NT2/D1 (cell line): ENCODE results near the gene GOLGA6C.
"Not testable (repeated sequence)": the region's sequence is repeated elsewhere in the genome, so short reads cannot be mapped to it uniquely, and the experiment has no call there.

Experiments used
- DNase-seq: peaks from one replicate; pipeline ENCODE4 v3.0.0-alpha.2; 2011; ENCODE audit warnings: low read depth, low spot score
- H3K27me3 ChIP-seq: 2 replicates; pipeline ENCODE4 v1.6.0; 2011; ENCODE audit warnings: mild to moderate bottlenecking; ENCODE audit not compliant: insufficient read length, insufficient read depth
- H3K36me3 ChIP-seq: 2 replicates; pipeline ENCODE4 v1.6.1; 2011; ENCODE audit warnings: mild to moderate bottlenecking, low read length, mixed read lengths; ENCODE audit not compliant: insufficient read depth, insufficient read length
- H3K4me1 ChIP-seq: 2 replicates; pipeline ENCODE4 v1.5.1; 2011; ENCODE audit not compliant: insufficient read depth, insufficient read length
- H3K4me3 ChIP-seq: 2 replicates; pipeline ENCODE4 v1.5.1; 2011; ENCODE audit warnings: low read depth; ENCODE audit not compliant: insufficient read length
- H3K9ac ChIP-seq: 2 replicates; pipeline ENCODE4 v1.6.0; 2011; ENCODE audit warnings: low read depth; ENCODE audit not compliant: insufficient read length
- H3K9me3 ChIP-seq: 2 replicates; pipeline ENCODE4 v1.5.1; 2011; ENCODE audit warnings: mild to moderate bottlenecking, low read length; ENCODE audit not compliant: insufficient read depth
- SUZ12 ChIP-seq: IDR thresholded peaks from 2 replicates; pipeline ENCODE4 v1.6.1; 2011; ENCODE audit not compliant: insufficient read length, insufficient read depth; ENCODE audit errors: extremely low read depth
- YY1 ChIP-seq: IDR thresholded peaks from 2 replicates; pipeline ENCODE4 v1.6.1; 2011; ENCODE audit not compliant: insufficient read length, insufficient read depth
- ZNF274 ChIP-seq: IDR thresholded peaks from 2 replicates; pipeline ENCODE4 v1.6.1; 2011; ENCODE audit warnings: mild to moderate bottlenecking, low read depth, low read length

GOLGA6C gene, protein sequence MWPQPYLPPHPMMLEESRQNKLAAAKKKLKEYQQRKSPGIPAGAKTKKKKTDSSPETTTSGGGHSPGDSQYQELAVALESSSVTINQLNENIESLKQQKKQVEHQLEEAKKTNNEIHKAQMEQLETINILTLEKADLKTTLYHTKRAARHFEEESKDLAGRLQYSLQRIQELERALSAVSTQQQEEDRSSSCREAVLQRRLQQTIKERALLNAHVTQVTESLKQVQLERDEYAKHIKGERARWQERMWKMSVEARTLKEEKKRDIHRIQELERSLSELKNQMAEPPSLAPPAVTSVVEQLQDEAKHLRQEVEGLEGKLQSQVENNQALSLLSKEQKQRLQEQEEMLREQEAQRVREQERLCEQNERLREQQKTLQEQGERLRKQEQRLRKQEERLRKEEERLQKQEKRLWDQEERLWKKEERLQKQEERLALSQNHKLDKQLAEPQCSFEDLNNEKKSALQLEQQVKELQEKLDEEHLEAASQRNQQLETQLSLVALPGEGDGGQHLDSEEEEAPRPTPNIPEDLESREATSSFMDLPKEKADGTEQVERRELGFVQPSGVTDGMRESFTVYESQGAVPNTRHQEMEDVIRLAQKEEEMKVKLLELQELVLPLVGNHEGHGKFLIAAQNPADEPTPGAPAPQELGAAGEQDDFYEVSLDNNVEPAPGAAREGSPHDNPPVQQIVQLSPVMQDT

GRCh38 chr15:75258034-75258433 is at the start of gene GOLGA6C:
Gene GOLGA6C (plus strand): TSS chr15:75258334. CDS start chr15:75258599, 265 bp downstream.
- not testable (repeated sequence) for H3K4me1 ChIP-seq, H3K27me3 ChIP-seq, H3K9ac ChIP-seq, H3K9me3 ChIP-seq, DNase-seq, H3K36me3 ChIP-seq, H3K4me3 ChIP-seq

DNA sequence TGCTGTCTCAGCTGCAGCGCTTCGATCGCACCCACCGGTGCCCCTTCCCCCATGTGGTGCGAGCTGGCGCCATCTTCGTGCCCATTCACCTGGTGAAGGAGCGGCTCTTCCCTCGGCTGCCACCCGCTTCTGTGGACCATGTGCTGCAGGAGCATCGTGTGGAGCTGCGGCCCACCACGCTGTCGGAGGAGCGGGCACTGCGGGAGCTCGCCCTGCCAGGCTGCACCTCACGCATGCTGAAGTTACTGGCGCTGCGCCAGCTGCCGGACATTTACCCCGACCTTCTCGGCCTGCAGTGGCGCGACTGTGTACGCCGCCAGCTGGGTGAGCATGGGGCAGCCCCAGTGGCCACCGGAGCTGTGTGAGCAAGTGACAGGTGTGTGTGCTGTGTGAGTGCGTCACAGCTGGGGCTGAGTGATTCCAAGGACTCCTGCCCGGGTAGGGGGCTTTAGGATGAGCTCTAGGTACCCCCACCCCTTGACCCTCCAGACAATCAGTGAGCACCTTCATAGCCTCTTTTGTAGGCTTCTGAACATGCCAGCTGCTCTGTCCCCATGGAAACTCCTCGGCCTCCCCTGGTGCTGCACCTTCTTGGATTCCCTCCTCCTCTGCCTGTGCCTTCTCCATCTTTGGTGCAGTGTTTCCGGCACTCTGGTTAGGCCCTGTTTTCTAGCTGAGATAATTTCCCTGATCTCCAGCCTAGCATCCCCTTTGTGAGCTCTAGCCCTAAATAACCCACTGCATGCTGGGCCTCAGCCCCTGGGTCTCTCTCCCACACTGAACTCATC is 49.4 kb upstream of the GOLGA6C start:
- no peak for TF ChIP-seq SUZ12
- no peak for TF ChIP-seq YY1
- no peak for TF ChIP-seq ZNF274
- peaks cover 4% of the 10 kb centered on the region for H3K4me1 ChIP-seq
- no peak overlapping the region for H3K9ac ChIP-seq
- H3K4me3 ChIP-seq: no peak overlapping the region
- no peak for DNase-seq
- no peaks in the 10 kb centered on the region for H3K9me3 ChIP-seq
- no peaks in the 10 kb centered on the region for H3K27me3 ChIP-seq
- H3K36me3 ChIP-seq: peaks cover 83% of the 10 kb centered on the region

DNA sequence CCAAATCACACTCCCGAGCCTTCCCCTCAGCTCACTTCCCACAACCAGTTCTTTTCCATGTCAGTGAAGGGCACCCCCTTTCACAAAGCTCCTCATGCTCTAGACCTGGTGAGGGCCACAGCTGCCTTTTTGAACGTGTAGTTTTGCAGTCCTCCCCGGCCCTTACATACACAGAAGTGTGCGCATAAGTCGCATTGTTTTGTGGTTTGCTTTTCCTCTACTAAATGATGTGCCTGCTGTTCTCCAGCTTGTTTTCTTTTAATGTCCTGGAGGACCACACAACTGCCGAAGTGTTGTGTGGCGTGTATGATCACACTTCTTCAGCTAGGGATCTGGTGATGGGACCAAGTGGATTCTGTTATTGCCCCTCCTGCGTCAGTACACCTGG is 48.9 kb upstream of the GOLGA6C start:
- TF ChIP-seq SUZ12 (no peak), YY1 (no peak), ZNF274 (no peak)
- Histone ChIP-seq H3K4me3 (no peak overlapping the region), H3K27me3 (no peaks in the 10 kb centered on the region), H3K36me3 (peaks cover 83% of the 10 kb centered on the region), H3K9ac (no peak overlapping the region), H3K4me1 (no peaks in the 10 kb centered on the region), H3K9me3 (no peaks in the 10 kb centered on the region)
- DNase-seq: no peak

DNA sequence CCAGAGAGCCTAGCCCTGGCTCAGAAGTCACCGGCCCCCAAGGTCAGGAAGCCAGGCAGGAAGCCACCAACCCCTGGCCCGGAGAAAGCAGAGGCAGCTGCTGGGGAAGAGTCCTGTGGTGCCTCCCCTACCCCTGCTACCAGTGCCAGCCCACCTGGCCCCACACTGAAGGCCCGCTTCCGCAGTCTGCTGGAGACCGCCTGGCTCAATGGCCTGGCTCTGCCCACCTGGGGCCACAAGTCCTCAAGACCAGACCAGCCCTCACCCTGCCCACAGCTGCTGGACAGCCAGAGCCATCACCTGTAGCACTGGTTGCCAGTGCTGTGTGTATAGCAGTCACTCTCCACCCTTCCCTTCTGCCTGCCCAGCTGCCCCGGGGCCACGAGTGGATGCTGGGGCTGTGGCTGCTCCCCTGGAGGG is 47.3 kb upstream of the GOLGA6C start:
- Histone ChIP-seq H3K36me3 (peaks cover 80% of the 10 kb centered on the region), H3K27me3 (no peaks in the 10 kb centered on the region), H3K9me3 (no peaks in the 10 kb centered on the region), H3K4me3 (no peak overlapping the region), H3K9ac (no peak overlapping the region), H3K4me1 (peaks cover 10% of the 10 kb centered on the region)
- no peak for DNase-seq
- no peak for TF ChIP-seq YY1
- no peak for TF ChIP-seq SUZ12
- no peak for TF ChIP-seq ZNF274

GRCh38 chr15:75211436-75212199 is 46.5 kb upstream of the GOLGA6C start:
- Histone ChIP-seq H3K9me3 (no peaks in the 10 kb centered on the region), H3K27me3 (no peaks in the 10 kb centered on the region), H3K36me3 (peaks cover 72% of the 10 kb centered on the region), H3K4me1 (peaks cover 14% of the 10 kb centered on the region), H3K4me3 (no peak overlapping the region), H3K9ac (no peak overlapping the region)
- TF ChIP-seq YY1 (no peak), SUZ12 (no peak), ZNF274 (no peak)
- DNase-seq: no peak

DNA sequence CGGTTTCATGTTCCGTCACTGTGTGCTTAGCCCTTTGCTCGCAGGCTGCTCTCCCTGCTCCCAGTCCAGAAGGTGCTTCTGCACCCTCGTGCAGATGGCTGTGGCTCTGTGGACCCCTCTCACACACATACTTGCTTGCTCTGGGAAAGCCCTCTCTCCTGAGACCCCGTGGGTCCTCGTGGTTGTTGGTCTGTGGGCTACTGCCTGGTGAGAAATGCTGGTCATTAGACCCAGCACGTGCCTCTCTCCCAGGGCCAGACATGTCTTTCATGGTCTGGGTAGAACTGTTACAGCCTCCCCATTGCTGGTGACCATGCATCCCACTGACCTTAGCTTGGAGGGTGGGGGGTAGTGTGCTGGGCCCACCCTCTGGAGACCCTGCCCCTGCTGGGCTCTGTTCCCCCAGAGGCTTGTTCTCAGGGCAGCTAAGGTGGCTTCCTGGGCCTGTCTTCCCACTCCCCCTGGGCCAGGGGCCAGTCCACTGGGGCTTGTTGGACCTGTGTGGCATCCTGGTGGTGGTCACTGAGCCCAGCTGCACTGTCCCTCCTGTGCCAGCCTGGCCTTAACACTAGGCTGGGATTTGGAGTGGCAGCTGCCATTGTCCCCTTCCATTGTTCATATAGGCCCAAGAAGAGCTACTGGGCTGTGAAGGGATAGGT is 45.8 kb upstream of the GOLGA6C start:
- Histone ChIP-seq H3K4me1 (peaks cover 14% of the 10 kb centered on the region), H3K9ac (no peak overlapping the region), H3K9me3 (no peaks in the 10 kb centered on the region), H3K36me3 (peaks cover 65% of the 10 kb centered on the region), H3K4me3 (no peak overlapping the region), H3K27me3 (no peaks in the 10 kb centered on the region)
- TF ChIP-seq SUZ12: no peak
- TF ChIP-seq ZNF274: no peak
- TF ChIP-seq YY1: no peak
- no peak for DNase-seq
